Inflammatory macrophage treated with lipopolysaccharide for 1 hour (primary cell): ENCODE results near the gene DSCAML1.

Experiments used
- DNase-seq, 2 donors: peaks; one replicate each; pipeline ENCODE4 v3.0.0-alpha.2; 2020 to 2022

Gene DSCAML1

DNA sequence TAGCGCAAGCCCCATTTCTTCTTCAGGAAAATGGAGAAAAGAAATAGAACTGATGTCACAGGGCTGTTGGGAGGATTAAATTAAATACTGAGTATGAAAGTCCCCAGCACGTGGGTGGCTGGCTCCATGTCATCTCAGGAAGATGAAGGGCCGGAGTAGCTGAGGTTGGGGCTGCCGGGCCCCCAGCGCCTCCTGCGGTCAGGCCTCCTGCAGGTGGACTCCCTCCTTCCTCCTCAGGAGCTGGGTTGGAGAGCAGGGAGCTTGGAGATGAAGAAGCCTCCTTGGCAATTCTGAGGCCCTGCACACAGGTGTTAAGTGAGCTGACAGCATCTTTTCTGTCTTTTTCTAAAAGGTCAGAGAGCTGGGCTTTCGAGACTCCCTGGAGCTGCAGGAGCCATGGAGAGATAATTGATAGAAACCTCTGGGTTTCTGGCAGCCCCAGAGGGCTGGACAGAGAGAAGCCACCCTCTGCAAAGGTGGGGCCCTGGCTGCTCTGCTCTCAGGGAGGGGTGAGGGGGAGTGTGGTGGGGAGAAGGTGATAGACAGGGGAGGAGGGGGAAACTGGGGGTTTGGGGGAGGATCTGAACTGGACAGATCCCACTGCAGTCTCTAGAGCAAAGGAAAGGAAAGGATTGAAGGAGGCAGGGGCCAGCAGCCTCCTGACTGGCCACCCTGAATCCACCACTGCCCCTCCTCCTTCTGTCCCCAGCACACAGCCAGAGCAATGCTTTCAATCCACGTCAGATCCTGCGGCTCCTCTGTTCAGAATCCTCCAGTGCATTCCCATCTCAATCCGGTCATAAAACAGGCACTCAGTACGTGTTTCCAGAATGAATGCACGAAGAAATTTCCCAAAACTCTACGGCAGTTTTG, 258.5 kb downstream of the DSCAML1 start:
- no peak for DNase-seq

DNA sequence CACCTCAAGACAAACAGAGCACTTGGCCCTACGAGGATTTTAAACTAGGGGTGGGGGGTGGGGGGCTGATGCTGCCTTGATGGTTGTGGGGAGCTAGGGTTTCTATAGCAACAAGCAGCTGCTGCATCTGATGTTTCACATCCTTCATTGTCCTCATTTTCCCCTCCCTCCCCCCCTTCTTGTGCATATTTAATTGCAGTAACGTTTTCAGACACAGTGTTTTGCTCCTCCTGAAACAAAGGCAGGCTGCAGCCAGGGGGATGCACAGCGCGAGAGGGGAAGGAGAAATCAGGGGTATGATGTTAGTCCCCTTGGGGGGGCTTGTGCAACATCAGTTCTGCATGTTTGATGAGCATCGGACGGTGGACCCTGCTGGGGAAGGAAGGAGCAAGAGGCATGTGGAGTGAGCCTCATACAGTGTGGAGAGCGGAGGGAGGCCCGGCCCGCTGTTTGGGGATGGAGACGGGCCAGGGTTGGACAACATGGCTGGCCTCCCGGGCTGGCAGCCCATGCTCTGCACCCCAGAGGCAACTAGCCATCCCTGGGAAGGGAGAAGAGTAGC, 261.1 kb downstream of the DSCAML1 start:
- DNase-seq = no peak

DNA sequence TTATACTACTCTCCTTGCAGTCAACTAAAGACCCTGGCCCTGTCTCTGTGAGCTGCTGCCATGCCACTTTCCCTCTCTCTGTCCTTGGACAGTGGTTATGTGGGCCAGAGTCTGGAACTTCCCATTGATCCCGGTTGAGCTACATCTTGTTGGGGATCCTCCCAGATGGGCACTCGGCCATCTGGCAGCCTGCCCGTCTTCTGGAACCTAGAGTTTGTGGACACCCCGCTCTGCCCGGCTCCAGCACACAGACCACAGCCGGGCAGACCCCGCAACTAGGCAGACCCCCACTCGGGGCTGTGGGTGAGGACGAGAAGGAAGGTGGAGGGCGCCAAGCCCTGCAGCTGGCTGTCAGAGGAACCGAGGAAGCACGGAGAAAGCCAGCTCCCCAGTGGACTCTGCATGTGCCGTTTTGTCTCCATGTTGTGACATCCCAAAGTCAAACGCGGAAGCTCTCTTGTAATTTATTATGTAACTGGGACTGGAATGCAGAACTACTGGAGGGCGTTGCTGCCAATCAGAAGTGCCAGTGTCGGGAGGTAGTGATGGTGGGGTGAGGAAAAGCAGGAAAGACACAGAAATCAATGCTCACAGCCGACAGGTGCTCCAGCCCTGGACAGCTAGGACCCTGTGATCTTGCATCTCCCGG, 261.7 kb downstream of the DSCAML1 start:
- peak; percentile 64 to 67 for DNase-seq

DNA sequence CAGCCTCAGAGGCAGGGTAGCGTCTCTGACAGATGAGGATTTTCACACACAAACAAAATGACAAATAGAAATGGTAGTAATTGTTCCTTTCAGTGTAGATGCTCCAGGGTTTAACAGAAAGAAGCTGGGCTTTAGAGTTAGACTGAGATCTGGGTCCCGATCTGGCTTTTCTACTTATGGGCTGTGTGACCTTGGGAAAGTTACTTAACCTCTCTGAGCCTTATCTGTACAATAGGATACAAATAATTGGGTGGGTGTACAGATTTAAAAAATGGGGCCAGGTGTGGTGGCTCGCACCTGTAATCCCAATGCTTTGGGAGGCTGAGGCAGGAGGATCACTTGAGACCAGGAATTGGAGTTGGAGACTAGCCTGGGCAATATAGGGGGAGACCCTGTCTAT, 264.4 kb downstream of the DSCAML1 start:
- DNase-seq = no peak

DNA sequence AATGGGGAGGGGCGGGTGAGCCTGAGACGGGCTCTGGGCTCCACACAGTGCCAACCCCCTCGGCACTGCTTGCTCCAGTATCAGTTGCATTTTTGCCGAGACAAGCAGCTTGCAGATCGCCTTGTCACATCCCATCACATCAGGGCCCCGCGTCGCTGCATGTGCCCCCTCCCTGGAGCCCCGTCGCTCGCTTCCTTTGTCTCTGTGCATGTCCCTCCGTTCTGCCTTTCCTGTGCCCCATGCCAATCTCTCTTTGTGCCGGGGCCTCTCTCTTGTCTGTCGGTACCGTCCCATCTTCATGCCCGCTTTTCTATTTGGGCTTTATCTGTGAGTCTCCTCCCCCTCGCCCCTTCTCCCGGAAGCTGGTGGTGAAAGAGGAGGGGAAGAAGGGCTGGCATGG, 267.2 kb downstream of the DSCAML1 start:
- no peak for DNase-seq

DNA sequence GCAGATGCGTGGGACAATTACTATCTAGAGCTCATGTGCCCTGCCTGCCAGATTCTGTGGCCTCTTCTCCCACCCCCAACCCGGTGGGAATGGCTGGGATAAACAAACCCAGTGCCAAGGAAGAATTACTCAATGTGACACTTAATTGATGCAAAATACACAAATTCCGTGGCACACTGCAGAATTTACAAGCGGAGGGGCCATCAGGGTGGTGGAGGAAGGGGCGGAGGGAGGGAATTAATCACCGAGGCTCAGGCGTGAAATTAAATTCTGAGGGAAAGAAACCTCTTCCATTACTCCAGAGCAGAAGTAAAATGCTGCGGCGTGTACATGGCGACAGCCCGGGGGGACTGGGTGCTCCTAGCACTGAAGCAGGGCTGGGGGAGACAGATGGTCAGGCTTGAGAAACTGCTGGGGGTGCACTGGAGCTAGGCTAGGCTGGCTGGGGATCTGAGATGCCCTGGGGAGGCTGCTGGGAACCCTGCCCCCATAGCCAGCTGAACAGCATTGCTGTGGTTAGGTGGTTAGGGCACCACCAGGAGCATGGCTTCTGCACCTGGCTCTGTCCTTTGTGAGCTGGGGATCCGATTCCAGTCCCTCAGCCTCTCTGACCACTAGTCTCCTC, 268.8 kb downstream of the DSCAML1 start:
- DNase-seq = no peak

DNA sequence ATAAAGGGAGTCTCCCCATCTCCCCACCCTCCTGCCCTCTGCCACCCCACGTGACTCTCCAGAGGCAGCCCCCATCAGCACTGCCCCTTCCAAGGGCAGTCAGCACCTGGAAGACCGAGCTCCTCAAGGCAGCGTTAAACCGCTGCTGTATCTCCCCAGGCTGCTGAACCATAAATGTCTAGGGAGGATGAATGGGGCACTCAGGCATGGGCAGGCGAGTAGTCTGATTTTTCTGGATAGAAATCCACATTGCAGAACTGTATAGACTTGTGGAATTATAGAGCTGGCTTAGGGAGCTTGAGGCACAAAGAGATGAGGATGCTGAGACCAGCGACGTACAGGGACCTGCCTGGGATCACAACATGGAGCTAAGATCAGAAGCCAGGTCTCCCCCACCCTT, 269.7 kb downstream of the DSCAML1 start:
- no peak for DNase-seq

DNA sequence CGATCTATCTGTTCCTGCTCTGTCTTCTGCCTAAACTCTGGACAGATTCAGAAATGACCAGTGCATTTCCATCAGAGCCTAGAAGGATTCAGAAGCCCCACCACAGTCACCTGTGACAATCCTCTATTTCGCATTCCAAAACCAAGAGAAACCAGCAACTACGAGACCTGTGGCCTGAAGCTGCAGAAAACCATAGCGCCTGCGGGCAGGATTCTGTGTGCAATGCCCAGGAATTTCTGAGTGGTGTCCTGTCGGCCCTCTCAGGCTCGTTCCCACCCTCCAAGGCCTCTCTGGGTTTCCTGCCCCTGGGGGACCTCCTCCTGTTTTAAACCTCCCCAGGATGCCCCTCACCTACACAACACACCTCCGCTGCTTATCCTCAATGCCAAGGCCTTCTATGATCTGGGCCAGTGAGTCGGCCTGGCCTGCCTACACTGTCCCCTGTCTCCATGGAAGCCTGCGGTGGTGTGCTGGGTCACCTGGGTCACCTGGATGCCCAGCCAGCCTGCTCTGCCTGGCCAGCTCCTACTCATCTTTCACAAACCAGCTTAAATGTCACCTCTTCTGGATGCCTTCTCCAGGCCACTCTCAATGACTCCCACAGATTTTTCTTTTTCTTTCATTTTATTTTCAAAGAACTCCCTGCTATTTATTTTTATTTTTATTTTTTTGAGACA, 271.0 kb downstream of the DSCAML1 start:
- DNase-seq = no peak

DNA sequence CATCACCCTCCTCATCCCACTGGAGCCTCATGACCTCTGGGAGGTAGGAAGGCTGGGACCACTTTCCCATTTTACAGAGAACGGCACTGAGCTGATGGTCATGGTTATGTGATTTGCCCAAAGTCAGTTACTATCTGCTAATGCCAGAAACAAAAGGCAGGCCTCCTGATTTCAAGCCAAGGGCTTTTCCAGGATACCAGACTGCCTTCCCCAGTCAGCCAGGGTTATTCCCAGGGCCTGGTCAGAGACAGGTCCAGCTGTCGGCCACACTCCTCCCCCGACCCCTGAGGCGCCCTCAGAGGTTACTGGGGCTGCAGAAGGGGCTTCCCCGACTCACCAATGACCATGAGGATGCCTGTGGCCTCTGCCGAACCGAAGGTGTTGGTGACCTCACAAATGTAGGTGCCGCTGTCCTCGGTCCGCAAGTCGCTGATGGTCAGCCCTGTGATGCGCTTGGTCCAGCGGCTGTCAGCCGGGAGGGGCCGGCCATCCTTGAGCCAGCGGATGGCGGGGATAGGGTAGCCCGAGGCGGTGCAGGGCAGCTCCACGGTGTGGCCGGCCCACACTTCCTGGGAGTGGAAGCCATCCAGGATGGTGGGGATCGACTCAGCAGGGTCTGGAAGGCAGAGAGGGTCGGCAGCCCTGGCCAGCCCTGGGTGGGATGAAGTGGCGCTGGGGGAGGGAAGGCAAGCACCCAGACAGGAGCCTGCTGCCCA, 272.4 kb downstream of the DSCAML1 start:
- DNase-seq = no peak

DNA sequence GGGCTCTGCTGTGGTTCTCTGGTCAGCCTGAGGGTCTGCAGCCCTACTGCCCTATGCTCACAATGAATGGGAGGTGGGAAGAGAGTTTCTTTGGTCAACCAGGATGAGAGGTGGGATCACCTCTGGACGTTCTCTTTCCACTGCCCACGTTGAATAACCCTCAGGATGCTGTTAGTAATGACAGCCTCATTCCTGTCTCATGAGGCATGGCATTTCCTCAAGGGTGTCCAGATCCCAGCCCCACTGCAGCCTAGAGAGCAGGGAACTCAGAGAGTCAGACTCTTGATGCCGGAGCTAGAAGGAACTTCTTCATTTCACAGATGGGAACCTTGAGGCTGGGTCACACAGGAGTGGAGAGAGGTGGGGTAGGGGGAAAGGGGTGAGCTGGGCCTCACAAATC, 273.3 kb downstream of the DSCAML1 start:
- no peak for DNase-seq

DNA sequence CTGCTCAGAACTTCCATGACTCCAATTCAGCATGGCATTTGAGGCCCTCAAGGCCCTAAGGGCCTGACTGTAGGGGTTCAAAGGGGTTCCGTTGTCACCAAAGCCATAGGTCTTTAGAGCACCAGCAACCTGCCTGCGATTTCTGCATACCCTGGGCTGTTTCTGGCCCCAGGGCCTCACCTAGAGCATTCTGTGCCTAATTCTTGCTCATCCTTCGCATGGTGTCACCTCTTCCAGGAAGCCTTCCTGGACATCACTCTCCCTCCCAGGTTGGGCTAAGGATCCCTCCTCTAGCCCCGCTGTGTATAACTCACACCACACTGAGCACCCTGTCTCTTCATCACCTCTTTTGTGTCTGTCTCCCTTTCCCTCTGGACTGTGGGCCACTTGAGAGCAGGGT, 275.0 kb downstream of the DSCAML1 start:
- no peak for DNase-seq

DNA sequence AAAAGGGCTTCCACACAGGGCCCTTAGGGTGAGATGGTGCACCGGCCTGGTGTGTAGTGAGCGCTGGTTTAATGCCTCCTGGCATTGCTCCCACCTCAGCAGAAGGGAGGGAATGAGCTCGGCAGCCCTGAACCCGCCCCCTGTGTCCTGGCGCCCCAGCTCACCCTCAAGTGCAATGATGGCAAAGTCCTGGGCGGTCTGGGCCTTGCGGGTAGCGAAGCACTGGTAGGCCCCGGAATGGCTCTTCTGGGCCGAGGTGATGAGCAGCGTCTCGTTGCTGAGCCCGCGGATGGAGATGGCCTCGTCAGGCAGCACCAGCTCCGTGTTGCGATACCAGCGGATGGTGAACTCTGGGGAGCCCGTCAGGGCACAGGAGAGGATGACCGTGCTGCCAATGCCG, 276.1 kb downstream of the DSCAML1 start:
- DNase-seq = no peak

DNA sequence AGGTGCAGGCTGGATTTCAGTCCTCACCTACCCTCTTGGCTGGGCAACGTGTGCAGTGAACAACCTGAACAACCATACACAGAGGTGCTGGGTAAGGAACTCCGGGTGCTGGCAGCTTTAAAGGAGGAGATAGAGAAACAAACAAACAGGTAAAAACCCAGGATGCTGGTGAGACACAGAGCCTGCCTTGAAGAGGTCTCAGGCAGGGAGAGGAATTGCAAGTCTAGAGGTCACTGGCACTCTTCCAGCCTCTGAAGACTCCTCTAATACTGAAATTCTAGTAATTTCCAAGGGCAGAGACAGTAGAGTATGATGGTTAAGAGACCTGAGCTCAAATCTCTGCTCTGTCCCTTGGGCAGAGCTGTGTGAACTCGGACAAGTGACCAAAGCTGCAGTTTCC, 276.8 kb downstream of the DSCAML1 start:
- DNase-seq = no peak

DNA sequence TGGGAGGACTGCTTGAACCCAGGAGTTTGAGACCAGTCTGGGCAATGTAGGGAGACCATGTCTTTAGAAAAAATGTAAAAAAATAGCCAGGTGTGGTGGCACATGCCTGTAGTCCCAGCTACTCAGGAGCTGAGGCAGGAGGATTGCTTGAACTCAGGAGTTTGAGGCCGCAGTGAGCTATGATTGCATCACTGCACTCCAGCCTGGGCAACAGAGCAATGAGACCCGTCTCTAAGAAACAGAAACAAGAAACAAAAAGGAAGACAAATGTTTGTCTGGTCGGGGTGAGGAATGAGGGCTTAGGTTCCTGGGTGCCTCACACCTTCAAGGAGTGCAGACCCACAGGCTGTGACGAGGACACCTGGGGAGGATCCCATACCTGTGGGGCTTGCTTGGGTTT, 277.4 kb downstream of the DSCAML1 start:
- DNase-seq = no peak

DNA sequence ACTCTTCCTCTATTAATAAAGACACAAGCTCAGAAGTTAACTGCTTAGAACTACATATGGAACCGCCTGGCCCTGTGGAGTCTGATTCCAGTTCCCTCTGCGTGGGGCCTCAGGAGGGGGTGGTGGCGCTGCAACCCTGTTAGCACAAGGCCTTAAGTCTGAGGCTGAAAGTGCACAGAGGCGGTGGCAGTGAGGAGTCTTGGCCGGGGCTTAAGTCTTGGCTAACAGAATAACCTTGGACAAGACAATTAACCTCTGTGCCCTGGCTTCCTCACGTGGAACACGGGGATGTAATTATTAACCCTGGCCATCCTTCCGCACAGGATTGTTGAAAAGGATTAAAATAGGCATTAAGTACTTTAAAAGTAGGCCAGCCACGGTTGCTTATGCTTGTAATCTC, 277.8 kb downstream of the DSCAML1 start:
- peak in 1 of 2 donors; percentile 5 for DNase-seq

DNA sequence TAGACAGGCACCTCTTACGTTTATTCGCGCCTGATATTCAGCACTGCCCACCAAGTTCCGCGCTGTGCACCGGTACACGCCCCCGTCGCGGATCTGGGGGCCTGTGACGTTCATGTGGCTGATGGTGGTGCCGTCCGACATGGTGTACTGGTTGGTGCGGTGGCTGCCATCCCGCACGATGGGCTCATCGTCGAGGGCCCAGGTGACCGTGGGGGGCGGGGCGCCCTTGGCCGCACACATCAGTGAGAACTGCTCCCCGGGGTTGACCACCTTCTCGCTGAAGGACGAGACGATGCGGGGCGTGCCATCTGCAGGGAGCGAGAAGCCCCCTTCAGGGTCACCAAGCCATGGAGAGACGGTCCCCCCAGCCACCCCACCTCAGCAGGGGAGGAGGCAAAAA, 278.6 kb downstream of the DSCAML1 start:
- DNase-seq = no peak

DNA sequence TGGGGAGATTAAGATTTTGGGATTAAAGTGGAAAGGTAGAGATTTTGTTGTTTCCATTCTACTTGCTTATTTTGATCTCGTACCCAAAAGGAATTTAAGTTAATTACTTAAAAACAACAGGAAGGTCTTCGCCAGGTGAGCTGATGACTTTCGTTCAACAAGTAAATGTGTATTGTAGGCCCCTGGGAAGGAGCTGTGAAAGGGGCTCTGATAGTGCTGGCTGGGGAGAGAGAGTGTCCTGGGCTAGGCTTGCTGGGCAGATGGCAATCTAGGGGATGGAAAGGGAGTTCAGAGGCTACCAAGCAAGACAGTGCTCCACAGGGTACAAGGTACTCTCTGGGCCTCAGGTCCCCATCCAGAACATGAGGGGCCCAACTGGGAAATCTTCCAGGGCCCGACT, 279.9 kb downstream of the DSCAML1 start:
- no peak for DNase-seq

DNA sequence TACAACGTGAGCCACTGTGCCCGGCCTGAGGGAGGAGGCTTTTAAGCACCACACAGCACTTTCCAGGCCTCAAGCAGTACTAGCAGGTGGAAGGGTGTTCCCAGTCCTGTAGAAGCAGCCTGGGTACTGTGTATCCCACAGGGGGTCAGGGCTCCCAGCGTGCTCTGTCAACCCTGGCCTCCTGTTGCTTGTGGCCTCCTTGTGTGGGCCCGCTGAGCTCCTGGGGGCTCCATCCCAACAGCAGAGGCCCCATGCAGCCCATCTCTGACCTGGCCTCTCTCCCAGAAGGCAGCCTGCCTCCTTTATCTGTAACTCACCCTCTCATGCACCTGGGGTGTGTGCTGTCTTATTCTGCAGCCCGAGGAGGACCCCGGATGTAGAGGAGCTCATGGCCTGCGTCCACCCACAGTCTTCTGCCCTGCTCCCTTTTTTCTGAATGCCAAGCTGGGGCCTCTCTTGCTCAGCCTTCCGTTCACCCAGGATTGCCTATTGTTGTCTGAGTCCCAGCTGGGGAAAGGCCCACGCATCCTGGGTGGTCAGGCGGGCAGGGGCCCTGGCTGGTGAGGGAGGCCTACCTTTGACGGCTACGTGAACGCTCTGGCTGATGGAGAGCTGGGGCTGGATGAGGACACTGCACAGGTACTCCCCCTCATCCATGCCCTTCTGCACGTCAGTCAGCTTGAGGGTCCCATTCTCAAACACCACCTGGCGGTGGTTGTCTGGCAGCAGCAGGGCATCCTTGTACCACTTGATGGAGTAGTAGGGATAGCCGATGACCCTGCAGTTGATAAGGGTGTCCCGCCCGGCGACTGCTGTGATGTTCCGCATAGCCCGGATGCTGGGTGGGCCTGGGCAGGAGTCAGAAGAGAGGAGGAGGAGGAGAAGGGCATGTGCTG, 280.9 kb downstream of the DSCAML1 start:
- DNase-seq = no peak

DNA sequence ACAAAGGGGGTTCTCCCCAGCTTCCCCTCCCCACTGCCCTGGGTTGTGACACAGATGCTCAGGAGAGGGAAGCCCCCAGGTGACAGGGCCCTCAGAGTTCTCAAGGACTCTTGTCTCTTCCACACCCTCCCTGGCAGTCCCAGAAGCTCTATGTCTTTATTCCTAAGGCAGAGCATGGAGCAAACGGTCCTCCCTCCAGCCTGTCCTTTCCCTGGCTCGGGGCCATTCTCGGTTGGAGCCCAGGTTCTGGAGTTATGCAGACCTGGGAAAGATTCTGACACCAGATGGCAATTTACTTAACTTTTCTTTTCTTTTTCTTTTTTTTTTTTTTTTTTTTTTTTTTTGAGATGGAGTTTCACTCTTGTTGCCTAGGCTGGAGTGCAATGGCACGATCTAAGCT, 282.8 kb downstream of the DSCAML1 start:
- DNase-seq = no peak

DNA sequence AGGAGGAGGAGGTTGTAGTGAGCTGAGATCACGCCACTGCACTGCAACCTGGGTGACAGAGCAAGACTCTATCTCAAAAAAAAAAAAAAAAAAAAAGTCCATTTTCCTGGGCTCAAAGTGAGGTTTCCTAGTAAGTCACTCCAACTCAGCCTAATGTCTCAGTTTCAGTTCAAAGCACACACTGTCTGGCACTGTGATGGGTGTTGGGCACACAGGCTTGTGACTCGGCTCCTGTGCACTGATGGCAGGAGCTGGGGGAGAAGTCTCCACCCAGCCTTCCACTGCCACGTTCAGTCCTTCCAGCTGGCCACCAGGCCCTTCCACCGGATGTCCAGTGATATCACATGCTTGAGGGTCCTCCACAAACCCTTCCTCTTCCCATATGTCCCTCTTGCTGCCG, 283.4 kb downstream of the DSCAML1 start:
- DNase-seq = no peak

DNA sequence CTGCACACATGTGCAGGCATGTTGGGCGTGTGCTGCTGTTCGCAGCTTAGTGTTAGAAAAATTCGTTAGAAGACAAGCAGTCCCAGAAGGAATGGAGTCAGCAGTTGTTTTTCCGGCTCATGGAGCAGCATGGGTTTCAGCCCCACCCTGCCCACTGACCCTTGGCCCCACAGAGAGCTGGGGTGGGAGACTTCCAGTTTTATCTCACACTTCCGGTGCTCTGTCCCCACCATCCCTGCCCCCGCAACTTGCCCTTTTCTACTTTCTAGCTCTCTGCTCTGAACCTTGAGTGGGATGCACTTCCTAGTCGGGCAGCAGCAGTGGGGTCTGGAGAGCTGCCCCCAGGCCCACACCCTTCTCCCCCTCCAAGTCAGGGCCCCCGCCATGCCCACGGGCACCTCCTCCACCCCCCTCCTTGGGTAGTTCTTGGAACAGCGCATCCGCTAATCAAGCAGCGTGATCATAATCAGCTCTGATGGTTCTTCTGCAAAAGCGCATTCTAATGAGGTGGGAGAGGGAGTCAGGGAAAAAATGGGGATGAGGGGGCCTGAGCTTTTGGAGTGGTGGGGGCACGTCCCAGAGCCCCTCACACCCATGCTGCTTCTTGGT, 285.0 kb downstream of the DSCAML1 start:
- no peak for DNase-seq
